Activated T-cell treated with anti-CD3 and anti-CD28 coated beads, Interleukin-2, amount 50 U/mL, for 4 hours (primary cell): ENCODE measurements around the gene KAT8. TPM values are rescaled to one million over a fixed set of nuclear protein-coding genes. Genes with fewer than 3 reads are reported as not detected.
A peak's percentile ranks its signal among the peaks of the same experiment; 100 is the strongest.
"Not testable (repeated sequence)": the region's sequence is repeated elsewhere in the genome, so short reads cannot be mapped to it uniquely, and the experiment has no call there.

Experiments used
- ATAC-seq, 2 donors: fragments of 200-7000 bp; cut with Tn5 transposase; one replicate each; pipeline ENCODE4 v1.10.0; 2021
- DNase-seq: peaks from one replicate; pipeline ENCODE4 v3.0.0-alpha.2; 2020
- H3K27me3 Mint-ChIP-seq: one replicate; pipeline ENCODE4 v1.8.0; 2021; ENCODE audit warnings: low read depth, mixed read lengths
- H3K36me3 Mint-ChIP-seq: one replicate; pipeline ENCODE4 v1.8.0; 2022; ENCODE audit warnings: mixed read lengths; ENCODE audit not compliant: insufficient read depth
- H3K4me1 Mint-ChIP-seq: one replicate; pipeline ENCODE4 v1.8.0; 2021; ENCODE audit warnings: low read depth, mixed read lengths
- H3K4me3 Mint-ChIP-seq: one replicate; pipeline ENCODE4 v1.8.0; 2021; ENCODE audit warnings: mild to moderate bottlenecking, moderate library complexity, mixed read lengths
- H3K9me3 Mint-ChIP-seq: one replicate; pipeline ENCODE4 v1.8.0; 2021; ENCODE audit warnings: mixed read lengths
- total RNA-seq, 3 donors: library from RNA; stranded (reverse); gene quantifications; one replicate each; pipeline ENCODE4 v1.2.1, GENCODE V29; 2021

Gene KAT8
- total RNA-seq, 3 donors from 2014 or later = 59.8 to 63.9 (median 61.9) TPM

DNA sequence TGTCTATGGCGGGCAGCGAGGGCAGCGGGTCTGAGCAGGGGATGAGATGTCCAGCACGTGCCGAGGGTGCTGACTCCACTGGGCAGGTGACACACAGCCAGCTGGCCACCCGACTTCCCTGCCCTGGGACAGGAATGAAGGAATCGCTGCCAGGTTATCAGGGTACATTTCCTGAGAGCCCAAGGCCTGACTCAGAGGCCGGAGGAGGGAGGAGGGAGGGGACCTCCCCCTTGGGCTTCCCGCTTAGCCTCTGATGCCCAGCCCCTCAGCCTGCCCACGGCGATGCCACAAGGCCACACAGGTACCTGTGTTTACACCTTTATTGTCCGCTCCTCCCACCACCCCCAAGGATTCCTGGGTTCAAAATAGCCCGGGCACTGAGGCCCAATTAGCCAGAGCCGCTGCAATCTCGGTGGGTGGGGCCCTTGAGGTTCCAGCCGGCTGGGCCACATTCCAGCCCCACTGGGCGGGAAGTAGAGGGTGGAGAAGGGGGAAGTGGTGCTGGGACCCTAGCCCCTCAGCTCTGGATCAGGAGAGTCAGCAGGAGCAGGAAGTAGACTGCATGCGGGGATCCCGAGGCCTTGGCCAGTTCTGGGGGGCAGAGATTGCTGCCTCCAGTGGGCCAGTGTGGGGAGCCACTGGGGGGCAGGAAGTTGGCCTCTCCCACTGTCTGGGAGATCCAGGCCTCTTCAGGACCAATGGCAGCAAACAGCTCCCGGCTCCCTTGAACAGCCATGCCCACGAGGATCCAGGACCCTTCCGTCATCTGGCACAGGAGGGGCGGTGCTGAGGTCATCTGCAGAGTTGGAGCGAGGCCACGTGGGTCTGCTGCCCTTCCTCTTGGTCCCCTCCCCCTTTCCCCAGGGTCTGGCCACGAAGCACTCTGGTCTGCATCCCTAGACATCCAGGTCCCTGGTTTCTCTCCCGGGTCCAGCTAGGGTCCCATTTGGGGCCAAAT is 21.4 kb downstream of the KAT8 start:
- H3K9me3 Mint-ChIP-seq = no peaks in the 10 kb centered on the region
- no peak overlapping the region for H3K4me3 Mint-ChIP-seq
- no peak for ATAC-seq

GRCh38 chr16:31141071-31141469 is 23.6 kb downstream of the KAT8 start:
- H3K36me3 Mint-ChIP-seq, H3K4me1 Mint-ChIP-seq, ATAC-seq, H3K9me3 Mint-ChIP-seq, H3K4me3 Mint-ChIP-seq, DNase-seq, H3K27me3 Mint-ChIP-seq: not testable (repeated sequence)

More for the DNA sequence above, 21.4 kb downstream of the KAT8 start:
- DNase-seq = no peak
- no peaks in the 10 kb centered on the region for H3K27me3 Mint-ChIP-seq
- H3K36me3 Mint-ChIP-seq = no peaks in the 10 kb centered on the region
- H3K4me1 Mint-ChIP-seq = peaks cover 5% of the 10 kb centered on the region

GRCh38 chr16:31141489-31142108 is 24.1 kb downstream of the KAT8 start:
- ATAC-seq (no peak), DNase-seq (no peak)
- H3K4me3 Mint-ChIP-seq = peak overlapping the region; percentile 46
- no peaks in the 10 kb centered on the region for H3K27me3 Mint-ChIP-seq
- H3K36me3 Mint-ChIP-seq = no peaks in the 10 kb centered on the region
- no peaks in the 10 kb centered on the region for H3K9me3 Mint-ChIP-seq
- H3K4me1 Mint-ChIP-seq = peaks cover 6% of the 10 kb centered on the region

DNA sequence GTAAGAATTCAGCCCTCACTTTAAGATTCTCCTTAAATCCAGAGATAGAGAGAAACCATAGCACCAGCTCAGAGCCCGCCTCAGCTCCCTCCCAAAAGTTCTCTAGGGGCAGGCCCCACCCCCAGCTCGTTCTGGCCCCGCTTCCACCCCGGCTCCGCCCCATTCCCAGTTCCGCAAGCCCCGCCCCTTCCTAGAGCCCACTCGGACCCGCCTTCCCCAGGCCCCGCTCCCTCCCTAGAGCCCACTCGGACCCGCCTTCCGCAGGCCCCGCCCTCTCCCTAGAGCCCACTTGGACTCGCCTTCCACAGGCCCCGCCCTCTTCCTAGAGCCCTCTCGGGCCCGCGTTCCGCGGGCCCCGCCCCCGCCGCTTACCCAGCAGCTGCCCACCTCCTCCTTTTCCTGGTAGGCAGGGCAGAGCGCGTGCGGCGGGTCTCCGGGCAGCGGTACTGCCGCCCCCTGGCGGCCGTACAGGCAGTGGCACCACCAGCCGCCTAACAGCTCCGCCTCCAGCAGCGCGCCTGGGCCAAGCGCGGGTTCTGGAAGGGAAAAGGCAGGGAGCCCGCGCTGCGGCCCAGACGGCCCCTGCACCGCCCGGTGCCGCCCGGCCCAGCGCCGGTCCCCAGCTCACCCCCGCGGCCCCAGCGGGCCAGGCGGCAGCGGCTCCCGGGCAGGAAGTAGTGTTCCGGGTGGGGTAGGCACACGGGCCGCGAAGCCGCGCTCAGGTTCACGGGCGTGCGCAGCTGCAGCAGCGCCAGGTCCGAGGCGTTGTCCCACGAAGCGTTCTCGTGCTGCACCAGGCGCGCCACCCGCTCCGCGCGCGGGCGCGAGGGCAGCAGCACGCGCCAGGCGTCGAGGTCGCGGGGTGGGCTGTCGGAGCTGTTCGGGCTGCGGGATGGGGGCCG is 24.9 kb downstream of the KAT8 start:
- H3K27me3 Mint-ChIP-seq = no peaks in the 10 kb centered on the region
- peak overlapping the region; percentile 46 for H3K4me3 Mint-ChIP-seq
- H3K9me3 Mint-ChIP-seq = no peaks in the 10 kb centered on the region
- DNase-seq (peak; percentile 97), ATAC-seq (peak; percentile 92 to 94)
- H3K4me1 Mint-ChIP-seq = peaks cover 6% of the 10 kb centered on the region
- no peaks in the 10 kb centered on the region for H3K36me3 Mint-ChIP-seq

- ATAC-seq (no peak), DNase-seq (no peak)
- H3K4me3 Mint-ChIP-seq = peak overlapping the region; percentile 64
- no peaks in the 10 kb centered on the region for H3K9me3 Mint-ChIP-seq
- no peaks in the 10 kb centered on the region for H3K36me3 Mint-ChIP-seq
- H3K4me1 Mint-ChIP-seq = peaks cover 7% of the 10 kb centered on the region
- peaks cover 3% of the 10 kb centered on the region for H3K27me3 Mint-ChIP-seq
Measured at GRCh38 chr16:31143011-31143693, 25.7 kb downstream of the KAT8 start.

GRCh38 chr16:31143694-31144148 is 26.3 kb downstream of the KAT8 start:
- Mint-ChIP-seq H3K4me1 (peaks cover 7% of the 10 kb centered on the region), H3K27me3 (peaks cover 3% of the 10 kb centered on the region), H3K4me3 (peak overlapping the region; percentile 64), H3K9me3 (no peaks in the 10 kb centered on the region), H3K36me3 (no peaks in the 10 kb centered on the region)
- DNase-seq (no peak), ATAC-seq (no peak)

DNA sequence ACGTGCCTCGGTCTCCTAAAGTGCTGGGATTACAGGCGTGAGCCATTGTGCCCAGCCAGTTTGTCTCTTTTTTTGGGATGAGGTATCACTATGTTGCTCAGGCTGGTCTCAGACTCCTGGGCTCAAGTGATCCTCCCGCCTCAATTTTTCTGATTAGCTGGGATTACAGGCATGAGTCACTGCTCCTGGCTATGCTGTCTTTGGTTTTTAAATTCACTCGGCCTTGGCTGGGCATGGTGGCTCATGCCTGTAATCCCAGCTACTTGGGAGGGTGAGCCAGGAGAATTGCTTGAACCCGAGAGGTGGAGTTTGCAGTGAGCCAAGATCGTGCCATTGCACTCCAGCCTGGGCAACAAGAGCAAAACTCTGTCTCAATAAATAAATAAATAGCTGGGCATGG is 27.0 kb downstream of the KAT8 start:
- not testable (repeated sequence) for H3K36me3 Mint-ChIP-seq, H3K9me3 Mint-ChIP-seq, H3K4me1 Mint-ChIP-seq, H3K27me3 Mint-ChIP-seq, ATAC-seq, DNase-seq
- peak overlapping the region; percentile 64 for H3K4me3 Mint-ChIP-seq

GRCh38 chr16:31145398-31145990 is 28.0 kb downstream of the KAT8 start:
- Mint-ChIP-seq H3K4me3 (no peak overlapping the region), H3K9me3 (no peaks in the 10 kb centered on the region), H3K4me1 (peaks cover 7% of the 10 kb centered on the region), H3K27me3 (peaks cover 3% of the 10 kb centered on the region), H3K36me3 (no peaks in the 10 kb centered on the region)
- DNase-seq (no peak), ATAC-seq (no peak)

DNA sequence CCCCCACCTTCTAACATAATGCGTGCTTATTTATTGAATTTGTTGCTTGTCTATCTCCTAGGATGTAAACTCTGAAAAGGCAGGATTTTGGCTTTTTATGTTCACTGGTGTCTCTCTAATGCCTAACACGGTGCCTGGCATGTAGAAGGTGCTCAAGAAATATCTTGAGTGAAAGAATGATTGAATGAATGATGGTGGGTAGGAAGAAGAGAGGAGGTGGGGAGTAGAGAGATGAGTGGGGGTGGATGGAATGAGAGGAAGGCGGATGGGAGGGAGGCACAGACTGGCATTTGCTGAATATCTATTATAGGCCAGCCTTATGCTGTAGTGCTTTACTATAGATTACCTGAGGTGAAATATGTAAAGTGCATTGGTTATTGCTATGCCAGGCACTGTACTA is 30.1 kb downstream of the KAT8 start:
- Mint-ChIP-seq H3K27me3 (peaks cover 4% of the 10 kb centered on the region), H3K4me3 (no peak overlapping the region), H3K4me1 (peaks cover 4% of the 10 kb centered on the region), H3K36me3 (no peaks in the 10 kb centered on the region), H3K9me3 (no peaks in the 10 kb centered on the region)
- ATAC-seq (no peak), DNase-seq (no peak)

DNA sequence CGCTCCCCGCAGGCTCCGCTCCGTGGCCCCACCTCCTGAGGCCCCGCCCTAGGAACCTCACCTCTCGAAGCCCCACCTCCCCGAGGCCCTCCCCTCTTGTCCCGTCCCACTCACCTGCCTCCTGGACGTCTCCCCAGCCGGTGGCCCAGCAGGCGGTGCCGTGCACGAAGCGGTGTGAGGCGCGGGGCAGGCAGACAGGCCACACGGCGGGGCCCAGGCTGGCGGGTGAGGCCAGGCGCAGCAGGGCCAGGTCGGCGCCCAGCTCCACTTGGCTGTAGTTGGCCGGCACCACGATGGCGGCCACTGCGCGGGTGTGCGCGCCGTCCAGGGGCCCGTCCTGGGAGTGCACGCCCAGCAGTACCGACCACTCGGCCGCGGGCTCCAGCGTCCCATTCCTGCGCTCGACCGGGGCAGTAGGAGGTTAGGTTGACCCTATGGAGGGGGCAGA is 30.8 kb downstream of the KAT8 start:
- H3K27me3 Mint-ChIP-seq = peaks cover 4% of the 10 kb centered on the region
- H3K4me3 Mint-ChIP-seq = no peak overlapping the region
- peaks cover 4% of the 10 kb centered on the region for H3K4me1 Mint-ChIP-seq
- H3K9me3 Mint-ChIP-seq = no peaks in the 10 kb centered on the region
- DNase-seq (no peak), ATAC-seq (no peak)
- no peaks in the 10 kb centered on the region for H3K36me3 Mint-ChIP-seq

- no peak for DNase-seq
- Mint-ChIP-seq H3K4me1 (peaks cover 1% of the 10 kb centered on the region), H3K27me3 (peaks cover 4% of the 10 kb centered on the region), H3K4me3 (no peak overlapping the region), H3K9me3 (no peaks in the 10 kb centered on the region), H3K36me3 (no peaks in the 10 kb centered on the region)
- ATAC-seq = no peak
Measured at GRCh38 chr16:31148896-31149295, 31.4 kb downstream of the KAT8 start.

DNA sequence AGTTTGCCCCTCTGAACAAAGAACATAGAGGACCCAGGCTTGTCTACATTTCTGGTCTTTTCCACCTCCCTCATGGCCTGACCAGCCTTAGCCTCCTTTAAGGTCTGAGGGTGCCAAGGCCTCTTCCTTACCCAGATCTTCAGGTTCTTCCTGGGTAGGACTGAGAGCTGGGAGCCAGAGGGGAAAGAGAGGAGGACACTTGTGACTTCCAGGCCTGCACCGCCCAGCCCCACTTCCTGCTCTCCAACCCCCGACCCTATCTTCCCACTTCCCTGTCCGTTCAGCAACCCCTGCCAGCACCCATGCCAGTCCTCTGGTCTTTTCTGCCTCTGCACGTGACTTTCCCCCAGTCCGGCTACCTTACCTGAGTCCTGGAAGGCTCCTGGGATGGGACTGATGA is 31.9 kb downstream of the KAT8 start:
- H3K4me1 Mint-ChIP-seq = peaks cover 1% of the 10 kb centered on the region
- no peak for ATAC-seq

More for the DNA sequence above, 31.9 kb downstream of the KAT8 start:
- no peak for DNase-seq
- Mint-ChIP-seq H3K36me3 (no peaks in the 10 kb centered on the region), H3K27me3 (peaks cover 4% of the 10 kb centered on the region), H3K9me3 (no peaks in the 10 kb centered on the region), H3K4me3 (no peak overlapping the region)
